Neutrophil (primary cell): ENCODE results near the gene MEGF8.

Experiments
- H3K27ac ChIP-seq: fragments of 200-600 bp; sonication (generic); 2 replicates; pipeline ENCODE4 v1.5.1; 2016; ENCODE audit warnings: mild to moderate bottlenecking, moderate library complexity
- H3K27me3 ChIP-seq: fragments of 200-600 bp; sonication (generic); 2 replicates; pipeline ENCODE4 v1.6.0; 2016; ENCODE audit warnings: mild to moderate bottlenecking
- H3K36me3 ChIP-seq: fragments of 200-600 bp; sonication (generic); 2 replicates; pipeline ENCODE4 v1.5.1; 2017
- H3K4me1 ChIP-seq, 2 experiments: fragments of 200-600 bp in 1 of 2; sonication (generic) in 1 of 2; 1 replicate in 1 of 2; 2 replicates in 1 of 2; pipeline versions ENCODE4 v1.5.1 to v1.6.1; 2013 to 2016; ENCODE audit warnings: low read depth in 1 of 2, low read length in 1 of 2, mild to moderate bottlenecking in 1 of 2, moderate library complexity in 1 of 2; ENCODE audit not compliant: control insufficient read depth in 1 of 2, insufficient read depth in 1 of 2
- H3K4me3 ChIP-seq, 2 experiments: fragments of 200-600 bp in 1 of 2; sonication (generic) in 1 of 2; 1 replicate in 1 of 2; 2 replicates in 1 of 2; pipeline ENCODE4 v1.5.1; 2013 to 2016; ENCODE audit warnings: low read depth in 1 of 2, low read length in 1 of 2, mild to moderate bottlenecking in 1 of 2, moderate library complexity in 1 of 2
- H3K9me3 ChIP-seq: fragments of 200-600 bp; sonication (generic); 2 replicates; pipeline ENCODE4 v1.5.1; 2016
- TF ChIP-seq, protein P1 (sequence below): fragments of 200-600 bp; sonication (generic); IDR thresholded peaks from 2 replicates; pipeline ENCODE4 v1.5.1; 2016; ENCODE audit warnings: antibody characterized with exemption

The MEGF8 gene

DNA sequence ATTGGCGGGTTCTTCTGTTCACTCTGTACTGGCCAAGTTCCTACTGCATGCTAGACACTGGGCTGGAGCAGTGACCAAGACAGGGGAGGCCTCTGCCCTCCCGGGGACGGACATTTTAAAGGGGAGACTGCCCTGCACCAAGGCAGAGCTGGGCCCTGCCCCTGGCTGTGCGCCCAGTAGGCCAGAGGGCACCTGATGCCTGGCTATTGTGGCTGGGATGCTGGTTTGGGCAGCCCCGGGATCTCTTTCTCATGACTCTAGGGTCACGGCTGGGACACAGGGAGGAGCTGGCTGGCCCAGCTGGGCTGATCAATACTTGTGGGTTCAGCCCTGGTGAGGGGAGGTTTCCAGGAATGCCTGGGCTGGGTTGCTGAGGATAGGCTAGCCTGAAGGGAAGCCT is 84.0 kb downstream of the MEGF8 start:
- no peak overlapping the region for H3K4me3 ChIP-seq
- no peak overlapping the region for H3K27ac ChIP-seq
- no peaks in the 10 kb centered on the region for H3K27me3 ChIP-seq
- H3K9me3 ChIP-seq, result no peaks in the 10 kb centered on the region
- TF ChIP-seq, protein P1, sequence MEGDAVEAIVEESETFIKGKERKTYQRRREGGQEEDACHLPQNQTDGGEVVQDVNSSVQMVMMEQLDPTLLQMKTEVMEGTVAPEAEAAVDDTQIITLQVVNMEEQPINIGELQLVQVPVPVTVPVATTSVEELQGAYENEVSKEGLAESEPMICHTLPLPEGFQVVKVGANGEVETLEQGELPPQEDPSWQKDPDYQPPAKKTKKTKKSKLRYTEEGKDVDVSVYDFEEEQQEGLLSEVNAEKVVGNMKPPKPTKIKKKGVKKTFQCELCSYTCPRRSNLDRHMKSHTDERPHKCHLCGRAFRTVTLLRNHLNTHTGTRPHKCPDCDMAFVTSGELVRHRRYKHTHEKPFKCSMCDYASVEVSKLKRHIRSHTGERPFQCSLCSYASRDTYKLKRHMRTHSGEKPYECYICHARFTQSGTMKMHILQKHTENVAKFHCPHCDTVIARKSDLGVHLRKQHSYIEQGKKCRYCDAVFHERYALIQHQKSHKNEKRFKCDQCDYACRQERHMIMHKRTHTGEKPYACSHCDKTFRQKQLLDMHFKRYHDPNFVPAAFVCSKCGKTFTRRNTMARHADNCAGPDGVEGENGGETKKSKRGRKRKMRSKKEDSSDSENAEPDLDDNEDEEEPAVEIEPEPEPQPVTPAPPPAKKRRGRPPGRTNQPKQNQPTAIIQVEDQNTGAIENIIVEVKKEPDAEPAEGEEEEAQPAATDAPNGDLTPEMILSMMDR, result no peak
- H3K4me1 ChIP-seq, result no peaks in the 10 kb centered on the region
- peaks cover 77% of the 10 kb centered on the region for H3K36me3 ChIP-seq

DNA sequence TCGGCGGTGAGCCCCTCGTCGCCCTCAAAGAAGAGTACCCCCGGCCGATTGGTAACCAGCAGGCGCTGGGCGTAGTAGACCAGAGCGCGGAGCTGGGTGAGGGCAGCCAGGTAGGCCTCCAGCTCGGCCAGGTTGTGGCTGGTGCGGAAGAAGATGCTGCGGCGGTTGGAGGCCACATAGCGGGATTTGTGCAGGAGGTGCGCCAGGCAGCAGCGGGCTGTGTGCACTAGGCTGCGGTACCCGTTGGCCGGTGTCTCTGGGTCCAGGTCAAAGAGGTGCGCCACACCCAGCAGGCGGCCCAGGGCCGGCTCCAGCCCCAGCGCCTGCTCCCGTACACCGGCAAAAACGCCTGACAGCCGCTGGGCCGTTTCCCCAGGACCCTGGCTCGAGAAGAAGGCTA is 84.9 kb downstream of the MEGF8 start:
- H3K9me3 ChIP-seq, result no peaks in the 10 kb centered on the region
- TF ChIP-seq, protein P1, result no peak
- H3K27me3 ChIP-seq, result no peaks in the 10 kb centered on the region
- no peaks in the 10 kb centered on the region for H3K4me1 ChIP-seq
- H3K4me3 ChIP-seq, result no peak overlapping the region
- peaks cover 77% of the 10 kb centered on the region for H3K36me3 ChIP-seq
- H3K27ac ChIP-seq, result no peak overlapping the region

DNA sequence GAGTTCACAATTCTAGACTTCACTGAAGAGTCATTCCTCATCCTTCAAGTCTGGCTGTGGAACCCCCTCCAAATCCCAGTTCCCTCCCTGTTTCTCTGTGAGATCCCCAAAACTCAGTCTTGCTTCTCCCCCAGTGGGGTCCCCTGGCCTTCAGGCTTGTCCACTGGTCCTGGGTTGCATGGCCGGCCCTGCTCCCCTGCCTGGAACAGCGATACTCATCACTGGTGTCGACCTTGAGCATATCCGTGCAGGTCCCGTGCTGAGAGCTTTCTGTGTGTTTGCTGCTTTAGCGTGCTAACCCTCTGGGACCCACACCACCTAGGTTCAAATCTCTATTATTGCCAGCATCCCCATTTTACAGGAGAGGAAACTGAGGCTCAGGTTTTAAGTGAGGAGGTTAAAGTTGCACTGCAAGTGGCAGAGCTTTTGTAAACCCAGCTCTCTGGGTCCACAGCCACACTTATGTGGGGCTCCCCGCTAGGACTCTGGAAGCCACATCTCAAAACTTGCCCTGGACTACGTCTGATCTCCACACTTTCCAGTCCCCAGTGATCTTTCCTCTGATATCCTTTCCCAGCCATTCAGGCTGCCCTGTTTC is 86.2 kb downstream of the MEGF8 start:
- Histone ChIP-seq H3K36me3 (peaks cover 65% of the 10 kb centered on the region), H3K27me3 (no peaks in the 10 kb centered on the region), H3K4me3 (no peak overlapping the region), H3K27ac (no peak overlapping the region), H3K4me1 (no peaks in the 10 kb centered on the region), H3K9me3 (no peaks in the 10 kb centered on the region)
- TF ChIP-seq, protein P1, result no peak

DNA sequence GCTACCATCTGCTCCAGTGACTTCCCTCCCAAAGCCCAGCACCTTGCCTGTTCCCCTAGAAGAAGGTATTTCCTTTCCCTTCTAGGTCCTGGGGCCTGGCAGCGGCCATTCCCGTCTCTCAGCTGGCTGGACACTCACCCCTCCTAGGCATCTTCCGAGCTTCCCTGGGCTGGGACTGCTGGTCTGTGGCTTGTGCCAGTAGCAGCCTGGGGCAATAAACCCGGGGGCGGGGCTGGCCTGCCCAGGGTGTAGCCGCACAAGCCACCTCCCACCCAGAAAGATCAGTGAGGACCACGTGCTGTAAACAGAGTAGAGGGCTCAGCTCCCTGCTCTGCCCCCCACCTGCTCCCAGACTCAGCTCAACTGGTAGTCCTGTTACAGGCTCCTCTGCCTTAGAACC is 86.8 kb downstream of the MEGF8 start:
- TF ChIP-seq, protein P1, result no peak
- Histone ChIP-seq H3K4me1 (no peaks in the 10 kb centered on the region), H3K9me3 (no peaks in the 10 kb centered on the region), H3K36me3 (peaks cover 59% of the 10 kb centered on the region), H3K27me3 (no peaks in the 10 kb centered on the region), H3K27ac (no peak overlapping the region), H3K4me3 (no peak overlapping the region)

DNA sequence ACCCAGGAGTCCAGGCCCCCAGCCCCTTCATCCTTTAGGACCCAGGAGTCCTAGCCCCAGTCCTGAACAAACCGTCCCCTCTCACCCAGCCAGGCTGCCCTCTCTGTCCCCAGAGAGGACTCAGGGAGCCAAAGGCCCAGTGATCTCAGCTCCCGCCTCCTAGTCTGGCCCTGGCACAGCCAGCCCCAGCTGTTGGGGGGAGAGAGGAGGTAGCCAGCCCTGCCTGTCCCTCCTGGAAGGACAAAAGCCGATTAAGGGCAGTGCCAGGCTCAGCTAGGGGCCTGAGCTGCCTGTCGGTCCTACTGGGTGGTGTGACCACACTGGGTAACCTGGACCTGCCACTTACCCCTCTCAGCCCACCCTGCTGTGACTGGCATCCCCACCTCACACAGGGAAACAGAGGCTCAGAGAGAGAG is 87.2 kb downstream of the MEGF8 start:
- Histone ChIP-seq H3K4me3 (no peak overlapping the region), H3K27me3 (no peaks in the 10 kb centered on the region), H3K9me3 (no peaks in the 10 kb centered on the region), H3K4me1 (no peaks in the 10 kb centered on the region), H3K27ac (no peak overlapping the region), H3K36me3 (peaks cover 55% of the 10 kb centered on the region)
- TF ChIP-seq, protein P1, result no peak
